ENCODE measurements around the gene ASXL1.

Gene ASXL1

DNA sequence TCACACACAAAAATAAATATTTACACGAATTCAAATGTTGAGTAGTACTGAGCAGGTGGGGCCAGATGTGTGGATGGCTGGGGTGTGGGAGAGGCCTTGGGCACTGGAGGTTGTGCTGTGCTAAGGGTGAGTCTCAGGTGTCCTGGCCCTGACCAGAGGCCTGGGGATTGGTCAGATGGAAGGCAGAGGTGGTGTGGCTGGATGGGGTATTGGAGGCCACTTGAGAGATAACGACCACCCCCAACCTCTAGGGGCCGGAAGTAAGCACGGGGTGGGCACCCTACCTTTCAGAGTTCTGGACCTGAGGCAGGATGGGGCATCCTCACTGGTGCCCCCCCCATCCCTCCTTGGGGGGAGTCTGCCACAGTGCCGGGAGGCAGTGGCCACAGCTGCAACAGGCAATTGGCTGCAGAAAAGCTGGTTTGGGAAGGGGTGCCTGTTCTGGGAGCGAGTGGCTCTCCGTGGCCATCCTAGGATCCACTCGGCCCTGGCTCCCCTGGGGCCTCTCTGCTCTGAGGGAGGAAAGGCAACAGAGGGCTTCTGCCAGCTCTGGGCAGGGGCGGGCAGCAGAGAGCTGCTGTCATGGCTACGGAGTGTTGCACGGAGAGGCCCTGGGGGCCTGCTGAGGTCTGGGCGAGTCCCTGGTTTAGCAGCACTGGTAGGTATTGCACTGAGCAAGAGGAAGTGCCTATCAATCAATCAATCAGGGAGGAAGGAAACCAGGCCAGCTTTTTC is 87.6 kb downstream of the ASXL1 start:
- peaks cover 37% of the 10 kb centered on the region for H3K36me3 ChIP-seq

DNA sequence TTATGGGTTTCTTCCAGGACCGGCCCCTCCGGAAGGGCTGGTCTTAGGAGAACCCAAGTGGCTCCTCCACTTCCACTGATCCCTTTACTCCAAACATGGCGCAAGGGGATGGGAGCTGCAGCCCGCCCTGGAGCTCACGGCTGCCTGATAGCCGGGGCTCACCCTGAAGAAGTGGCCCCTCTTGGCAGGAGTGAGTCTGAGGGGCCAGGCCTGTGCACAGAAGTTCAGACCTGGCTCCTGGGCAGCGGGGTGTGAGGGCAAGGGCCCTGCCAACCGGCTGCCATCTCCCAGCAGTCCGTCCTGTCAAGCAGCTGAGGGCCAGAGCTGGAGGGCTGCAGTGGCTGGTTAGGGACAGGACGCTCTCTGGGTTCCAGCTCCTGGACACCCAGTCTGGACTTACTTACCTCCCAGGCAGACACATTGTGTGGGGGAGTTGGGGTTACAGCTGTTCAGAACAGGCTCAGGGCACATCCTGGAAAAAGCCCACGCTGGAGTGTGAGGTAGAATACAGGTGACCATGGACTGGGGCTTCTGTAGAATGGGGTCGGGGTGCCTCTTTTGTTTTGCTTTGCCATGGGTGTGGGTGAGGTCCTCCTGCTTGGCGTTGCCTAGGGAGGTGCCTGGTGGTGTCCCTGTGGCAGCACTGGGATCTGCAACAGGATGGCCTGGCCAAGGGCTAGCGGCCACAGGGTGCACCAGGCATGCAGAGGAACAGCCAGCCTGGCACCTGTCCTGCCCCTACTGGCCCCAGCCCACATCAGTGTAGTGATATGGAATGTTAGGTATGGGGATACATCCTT is 88.4 kb downstream of the ASXL1 start:
- Histone ChIP-seq H3K27me3 (no peaks in the 10 kb centered on the region), H3K4me1 (peaks cover 56% of the 10 kb centered on the region), H3K9me3 (no peaks in the 10 kb centered on the region), H3K36me3 (peaks cover 43% of the 10 kb centered on the region), H3K4me3 (ENCODE audit: low read depth, low read length) (no peak overlapping the region)
- peak; percentile 22 for DNase-seq
- TF ChIP-seq, protein P1, sequence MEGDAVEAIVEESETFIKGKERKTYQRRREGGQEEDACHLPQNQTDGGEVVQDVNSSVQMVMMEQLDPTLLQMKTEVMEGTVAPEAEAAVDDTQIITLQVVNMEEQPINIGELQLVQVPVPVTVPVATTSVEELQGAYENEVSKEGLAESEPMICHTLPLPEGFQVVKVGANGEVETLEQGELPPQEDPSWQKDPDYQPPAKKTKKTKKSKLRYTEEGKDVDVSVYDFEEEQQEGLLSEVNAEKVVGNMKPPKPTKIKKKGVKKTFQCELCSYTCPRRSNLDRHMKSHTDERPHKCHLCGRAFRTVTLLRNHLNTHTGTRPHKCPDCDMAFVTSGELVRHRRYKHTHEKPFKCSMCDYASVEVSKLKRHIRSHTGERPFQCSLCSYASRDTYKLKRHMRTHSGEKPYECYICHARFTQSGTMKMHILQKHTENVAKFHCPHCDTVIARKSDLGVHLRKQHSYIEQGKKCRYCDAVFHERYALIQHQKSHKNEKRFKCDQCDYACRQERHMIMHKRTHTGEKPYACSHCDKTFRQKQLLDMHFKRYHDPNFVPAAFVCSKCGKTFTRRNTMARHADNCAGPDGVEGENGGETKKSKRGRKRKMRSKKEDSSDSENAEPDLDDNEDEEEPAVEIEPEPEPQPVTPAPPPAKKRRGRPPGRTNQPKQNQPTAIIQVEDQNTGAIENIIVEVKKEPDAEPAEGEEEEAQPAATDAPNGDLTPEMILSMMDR (IDR thresholded peaks at IDR 0.05; ENCODE audit: low read depth, low read length) = no peak

More for the DNA sequence above, 87.6 kb downstream of the ASXL1 start:
- no peaks in the 10 kb centered on the region for H3K27me3 ChIP-seq
- peak; percentile 98 for DNase-seq
- H3K4me3 ChIP-seq (ENCODE audit: low read depth, low read length) = peak overlapping the region; percentile 31
- TF ChIP-seq, protein P1 (IDR thresholded peaks at IDR 0.05; ENCODE audit: low read depth, low read length) = no peak
- no peaks in the 10 kb centered on the region for H3K9me3 ChIP-seq
- peaks cover 50% of the 10 kb centered on the region for H3K4me1 ChIP-seq

DNA sequence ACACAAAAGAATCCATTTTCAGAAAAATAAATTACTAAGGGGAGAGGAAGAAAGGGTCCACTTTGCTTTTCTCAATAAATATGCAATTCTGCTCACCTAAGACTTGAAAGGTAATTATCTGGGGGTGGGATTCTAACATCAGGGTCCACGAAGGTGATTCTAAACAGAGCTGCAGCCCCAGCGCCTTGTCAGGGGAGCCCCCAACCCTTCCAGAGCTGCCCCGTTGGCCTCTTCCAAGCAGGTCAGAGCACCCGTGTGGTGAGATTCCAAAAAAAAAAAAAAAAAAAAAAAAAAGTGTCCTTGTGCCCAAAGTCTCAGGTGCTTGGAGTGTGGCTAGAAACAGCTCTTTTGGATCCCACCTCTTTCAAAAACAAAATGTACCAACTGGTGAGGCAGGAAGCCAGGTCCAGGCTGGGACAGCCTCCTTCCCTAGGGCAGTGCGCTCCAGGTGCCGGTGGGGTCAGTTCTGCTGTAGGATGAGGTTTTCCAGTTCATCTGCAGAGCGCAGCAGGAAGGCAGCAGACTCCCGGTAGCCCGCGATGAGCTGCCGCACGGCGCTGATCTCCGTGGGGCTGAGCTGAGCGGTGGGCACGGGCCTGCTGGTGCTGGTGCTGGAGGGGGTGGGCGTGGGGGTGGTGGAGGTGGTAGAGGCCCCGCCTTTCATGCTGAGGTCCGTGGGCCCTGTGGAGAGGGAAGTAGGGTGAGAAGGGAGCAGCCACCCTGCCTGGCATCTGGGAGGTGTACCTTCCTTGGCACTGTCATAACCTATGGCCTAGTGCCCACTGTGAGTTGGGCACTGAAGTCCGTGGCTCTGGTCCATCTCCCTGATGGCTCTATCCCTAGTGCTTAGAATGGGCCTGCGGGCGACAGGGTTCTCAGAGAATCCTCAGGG is 89.3 kb downstream of the ASXL1 start:
- TF ChIP-seq, protein P1 (IDR thresholded peaks at IDR 0.05; ENCODE audit: low read depth, low read length) = no peak
- Histone ChIP-seq H3K4me1 (peaks cover 58% of the 10 kb centered on the region), H3K9me3 (no peaks in the 10 kb centered on the region), H3K36me3 (peaks cover 51% of the 10 kb centered on the region), H3K27me3 (no peaks in the 10 kb centered on the region), H3K4me3 (ENCODE audit: low read depth, low read length) (no peak overlapping the region)
- DNase-seq = peak; percentile 12

DNA sequence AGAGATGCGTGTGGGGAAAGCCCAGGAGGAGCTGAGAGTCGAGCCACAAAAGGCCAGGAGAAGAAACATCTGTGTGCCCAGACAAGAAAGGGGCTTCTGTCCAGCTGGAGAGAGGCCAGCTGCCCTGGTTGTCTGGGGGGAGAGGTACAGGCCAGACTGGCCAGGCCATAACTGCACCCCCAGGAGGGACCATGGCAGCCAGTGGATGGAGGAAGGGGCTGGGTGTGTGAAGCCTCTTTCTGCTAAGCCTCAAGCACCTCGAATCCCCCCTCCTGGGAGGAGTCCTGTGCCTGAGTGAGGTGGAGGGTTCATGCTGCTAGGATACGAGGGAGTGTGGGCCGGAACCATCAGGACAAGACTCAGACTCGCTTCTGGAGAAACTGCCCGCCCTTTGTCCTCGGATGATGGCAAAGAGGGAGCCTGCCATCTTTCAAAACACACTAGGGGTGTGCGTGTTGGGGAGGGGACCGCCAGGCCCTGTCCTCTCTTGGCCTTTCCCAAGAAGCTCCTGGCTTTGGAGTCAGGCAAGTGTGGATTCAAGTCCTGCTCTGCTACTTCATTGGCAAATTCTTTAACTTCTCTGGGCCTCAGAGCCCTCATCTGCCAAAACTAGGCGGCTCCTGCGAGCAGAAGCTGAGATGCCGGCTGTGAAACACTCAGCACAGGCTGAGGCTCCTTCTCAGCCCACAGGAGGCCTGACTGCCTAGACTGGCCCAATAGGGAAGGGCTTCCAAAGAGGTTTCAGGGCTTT is 90.3 kb downstream of the ASXL1 start:
- Histone ChIP-seq H3K36me3 (peaks cover 60% of the 10 kb centered on the region), H3K4me1 (peaks cover 58% of the 10 kb centered on the region), H3K4me3 (ENCODE audit: low read depth, low read length) (no peak overlapping the region)

More for the DNA sequence above, 90.3 kb downstream of the ASXL1 start:
- H3K9me3 ChIP-seq = no peaks in the 10 kb centered on the region
- no peaks in the 10 kb centered on the region for H3K27me3 ChIP-seq
- TF ChIP-seq, protein P1 (IDR thresholded peaks at IDR 0.05; ENCODE audit: low read depth, low read length) = no peak
- DNase-seq = no peak

Data from BE2C (cell line).